GM06990 (cell line): ENCODE measurements around the gene MAP3K6.

Source experiments
- DNase-seq: peaks from one replicate; pipeline ENCODE4 v3.0.0-alpha.2; 2011; ENCODE audit not compliant: insufficient read length; ENCODE audit errors: extremely low read depth
- H3K27me3 ChIP-seq: replicated peaks from 2 replicates; pipeline ENCODE4 v1.6.0; 2011; ENCODE audit warnings: low read length; ENCODE audit not compliant: control insufficient read depth, insufficient read depth
- H3K36me3 ChIP-seq: 2 replicates; pipeline ENCODE4 v1.5.1; 2011; ENCODE audit warnings: low read length; ENCODE audit not compliant: control insufficient read depth, insufficient read depth
- H3K4me3 ChIP-seq: replicated peaks from 2 replicates; pipeline ENCODE4 v1.5.1; 2011; ENCODE audit warnings: low read depth, mild to moderate bottlenecking, control low read depth, low read length
- TF ChIP-seq, protein P1 (sequence below): IDR thresholded peaks from 2 replicates; pipeline ENCODE4 v1.5.1; 2011; ENCODE audit warnings: low read length, control low read depth, mild to moderate bottlenecking, inconsistent platforms; ENCODE audit not compliant: insufficient read depth, poor library complexity, severe bottlenecking

The MAP3K6 gene

DNA sequence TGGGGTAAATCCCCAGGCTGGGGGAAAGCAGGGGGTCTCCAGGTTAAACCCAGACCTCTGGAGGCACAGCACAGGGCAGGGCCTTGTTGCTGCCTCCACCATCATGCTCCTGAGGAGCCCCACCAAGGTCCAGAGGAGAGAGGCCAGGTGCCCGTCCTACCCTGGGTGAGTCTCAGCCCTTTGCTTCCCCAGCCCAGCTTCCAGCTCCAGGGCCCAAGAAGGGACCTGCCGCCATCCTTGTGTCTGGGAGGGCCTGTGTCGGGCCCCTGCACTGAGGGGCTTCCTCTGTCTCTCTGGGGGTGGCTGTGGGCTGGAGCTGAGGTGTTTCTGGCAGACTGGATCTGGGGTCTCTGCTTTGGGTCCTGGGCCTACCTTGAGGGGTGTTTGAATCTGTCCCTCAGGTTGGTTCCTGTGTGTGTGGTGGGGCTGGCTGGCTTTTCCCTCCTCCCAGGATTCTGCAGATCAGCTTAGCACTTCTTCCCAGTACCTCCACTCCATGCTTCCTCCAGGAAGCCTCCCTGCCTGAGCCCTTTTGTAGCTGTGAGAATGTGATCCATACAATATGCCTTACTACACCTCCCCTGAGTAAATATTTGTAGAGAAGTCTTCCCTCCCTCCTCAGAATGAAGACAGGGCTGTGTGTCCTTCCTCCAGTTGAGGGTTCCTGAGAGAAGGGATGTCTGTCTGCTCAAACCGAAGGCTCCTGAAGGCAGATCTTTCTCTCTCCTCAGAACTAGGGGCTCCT lies 31.8 kb upstream of the MAP3K6 start:
- TF ChIP-seq, protein P1, sequence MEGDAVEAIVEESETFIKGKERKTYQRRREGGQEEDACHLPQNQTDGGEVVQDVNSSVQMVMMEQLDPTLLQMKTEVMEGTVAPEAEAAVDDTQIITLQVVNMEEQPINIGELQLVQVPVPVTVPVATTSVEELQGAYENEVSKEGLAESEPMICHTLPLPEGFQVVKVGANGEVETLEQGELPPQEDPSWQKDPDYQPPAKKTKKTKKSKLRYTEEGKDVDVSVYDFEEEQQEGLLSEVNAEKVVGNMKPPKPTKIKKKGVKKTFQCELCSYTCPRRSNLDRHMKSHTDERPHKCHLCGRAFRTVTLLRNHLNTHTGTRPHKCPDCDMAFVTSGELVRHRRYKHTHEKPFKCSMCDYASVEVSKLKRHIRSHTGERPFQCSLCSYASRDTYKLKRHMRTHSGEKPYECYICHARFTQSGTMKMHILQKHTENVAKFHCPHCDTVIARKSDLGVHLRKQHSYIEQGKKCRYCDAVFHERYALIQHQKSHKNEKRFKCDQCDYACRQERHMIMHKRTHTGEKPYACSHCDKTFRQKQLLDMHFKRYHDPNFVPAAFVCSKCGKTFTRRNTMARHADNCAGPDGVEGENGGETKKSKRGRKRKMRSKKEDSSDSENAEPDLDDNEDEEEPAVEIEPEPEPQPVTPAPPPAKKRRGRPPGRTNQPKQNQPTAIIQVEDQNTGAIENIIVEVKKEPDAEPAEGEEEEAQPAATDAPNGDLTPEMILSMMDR: no peak
- Histone ChIP-seq H3K4me3 (no peak overlapping the region), H3K36me3 (no peaks in the 10 kb centered on the region; the same call in 1 of the 2 replicates), H3K27me3 (no peaks in the 10 kb centered on the region)
- DNase-seq: no peak

DNA sequence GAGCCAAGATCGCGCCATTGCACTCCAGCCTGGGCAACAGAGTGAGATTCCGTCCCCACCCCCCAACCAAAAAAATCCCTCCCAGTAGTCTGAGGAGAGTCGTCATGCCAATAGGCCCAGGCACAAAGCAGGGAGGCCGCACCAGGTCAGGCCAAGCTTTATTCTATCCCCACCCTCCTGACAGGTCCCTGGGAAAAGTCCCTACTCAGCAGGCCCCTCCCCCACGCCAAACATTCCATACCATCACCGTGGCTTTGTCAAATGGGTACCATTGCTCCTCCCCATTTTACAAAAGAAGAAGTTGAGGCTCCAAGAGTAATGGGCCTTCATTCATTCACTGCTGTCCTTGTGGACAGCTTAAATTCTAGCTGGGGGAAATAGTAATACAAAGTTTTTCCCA lies 31.0 kb upstream of the MAP3K6 start:
- DNase-seq: no peak
- Histone ChIP-seq H3K27me3 (no peaks in the 10 kb centered on the region), H3K4me3 (no peak overlapping the region), H3K36me3 (no peaks in the 10 kb centered on the region; the same call in 1 of the 2 replicates)
- TF ChIP-seq, protein P1: no peak

DNA sequence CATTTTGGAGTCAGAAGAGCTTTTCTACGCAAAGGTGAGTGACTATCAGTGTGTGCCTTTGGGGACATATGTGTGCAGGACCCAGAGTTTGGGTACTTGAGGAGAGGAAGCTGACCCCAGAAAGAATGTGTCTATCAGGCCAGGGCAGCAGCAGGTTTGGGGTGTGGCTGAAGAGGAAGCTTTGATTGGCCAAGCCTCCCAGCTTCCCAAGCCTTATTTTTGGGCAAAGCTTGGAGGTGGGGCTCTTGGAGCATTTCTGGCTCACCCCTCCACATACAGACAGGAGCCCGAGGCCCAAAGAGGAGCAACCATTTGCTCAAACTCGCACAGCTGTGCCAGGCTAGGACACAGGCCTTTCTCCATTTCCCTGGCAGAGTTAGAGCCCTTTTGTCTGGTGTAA lies 30.3 kb upstream of the MAP3K6 start:
- Histone ChIP-seq H3K36me3 (no peaks in the 10 kb centered on the region), H3K27me3 (no peaks in the 10 kb centered on the region), H3K4me3 (no peak overlapping the region)
- TF ChIP-seq, protein P1: no peak
- no peak for DNase-seq

DNA sequence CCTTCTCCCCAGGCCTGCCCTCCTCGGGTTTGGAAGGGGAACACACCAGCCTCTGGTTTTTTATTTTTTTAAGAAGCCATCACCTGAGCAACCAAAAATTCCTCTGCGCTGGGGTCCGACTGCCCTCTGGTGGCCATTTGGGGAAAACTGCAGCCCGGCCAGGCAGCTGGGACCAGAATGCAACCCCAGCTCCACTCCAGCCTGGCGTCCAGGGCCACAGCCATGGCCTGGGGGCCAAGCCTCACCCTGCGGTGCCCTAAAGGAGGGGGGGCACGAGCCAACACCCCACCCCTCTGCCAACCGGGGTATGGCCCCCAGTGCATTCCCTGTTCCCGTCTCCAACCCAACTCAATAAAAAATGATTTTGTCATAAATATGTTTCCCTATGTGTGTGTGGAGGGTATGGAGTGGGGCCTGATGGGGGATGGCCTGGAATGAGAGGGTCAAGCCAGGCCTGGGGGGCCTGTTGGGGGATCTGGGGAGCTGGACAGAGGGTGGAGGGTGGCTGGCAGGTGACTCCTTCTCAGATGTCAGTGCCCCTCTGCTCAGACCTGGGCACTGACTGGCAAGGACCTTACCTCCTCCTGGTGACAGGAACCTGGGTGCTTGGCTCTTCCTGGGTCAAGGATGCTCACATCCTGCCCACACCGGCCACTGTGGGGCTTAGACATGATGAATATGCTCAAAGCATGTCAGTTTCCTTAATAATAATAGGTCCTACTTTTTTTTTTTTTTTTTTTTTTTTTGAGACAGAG lies 28.9 kb upstream of the MAP3K6 start:
- H3K36me3 ChIP-seq: no peaks in the 10 kb centered on the region
- TF ChIP-seq, protein P1: peak; percentile 93

DNA sequence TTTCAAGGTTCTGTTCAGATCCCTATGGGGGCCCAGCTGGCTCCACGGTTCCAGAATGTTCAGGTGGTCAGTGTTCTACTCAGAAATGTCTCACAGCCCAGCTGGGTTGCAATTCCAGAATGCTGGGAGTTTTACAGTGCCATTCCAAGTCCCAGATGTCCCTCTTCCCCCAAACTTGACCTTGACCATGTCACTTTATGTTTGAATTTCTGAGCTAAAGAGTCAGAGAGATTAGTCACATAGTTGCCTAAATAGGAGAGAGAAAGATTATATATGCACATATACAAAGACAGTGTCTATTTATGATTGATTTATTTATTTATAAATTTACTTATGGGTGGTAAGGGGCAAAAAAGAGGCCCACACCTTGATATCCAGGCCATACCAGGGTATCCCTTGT lies 28.2 kb upstream of the MAP3K6 start:
- H3K27me3 ChIP-seq: no peaks in the 10 kb centered on the region
- TF ChIP-seq, protein P1: no peak
- H3K4me3 ChIP-seq: no peak overlapping the region
- H3K36me3 ChIP-seq: no peaks in the 10 kb centered on the region
- no peak for DNase-seq

More for the DNA sequence above, 28.9 kb upstream of the MAP3K6 start:
- Histone ChIP-seq H3K4me3 (no peak overlapping the region), H3K27me3 (no peaks in the 10 kb centered on the region)
- peak; percentile 74 for DNase-seq
